Neuronal stem cell (in vitro differentiated cells): ENCODE data around the gene TLE3.

Experiments used
- DNase-seq: peaks from one replicate; pipeline ENCODE4 v3.0.0-alpha.2; 2013; ENCODE audit warnings: low spot score
- H2AFZ ChIP-seq: one replicate; pipeline ENCODE4 v1.6.1; 2013; ENCODE audit warnings: mild to moderate bottlenecking, low read length, inconsistent platforms
- H2AK5ac ChIP-seq: 2 replicates; pipeline ENCODE4 v1.6.1; 2013; ENCODE audit warnings: low read depth, mild to moderate bottlenecking, inconsistent platforms, low read length, moderate library complexity, mixed read lengths
- H2BK120ac ChIP-seq: 2 replicates; pipeline ENCODE4 v1.6.1; 2013; ENCODE audit warnings: low read depth, mild to moderate bottlenecking, inconsistent platforms, low read length, moderate library complexity, mixed read lengths
- H2BK12ac ChIP-seq: one replicate; pipeline ENCODE4 v1.6.1; 2013; ENCODE audit warnings: low read length, inconsistent platforms
- H2BK15ac ChIP-seq: 2 replicates; pipeline ENCODE4 v1.6.1; 2013; ENCODE audit warnings: mild to moderate bottlenecking, low read length, inconsistent platforms, mixed read lengths
- H2BK5ac ChIP-seq: one replicate; pipeline ENCODE4 v1.6.1; 2013; ENCODE audit warnings: inconsistent platforms, mild to moderate bottlenecking, low read length, moderate library complexity
- H3K14ac ChIP-seq: one replicate; pipeline ENCODE4 v1.6.1; 2013; ENCODE audit warnings: low read length, inconsistent platforms
- H3K18ac ChIP-seq: 2 replicates; pipeline ENCODE4 v1.6.1; 2013; ENCODE audit warnings: low read length, inconsistent platforms
- H3K23ac ChIP-seq: 2 replicates; pipeline ENCODE4 v1.6.1; 2013; ENCODE audit warnings: low read depth, mild to moderate bottlenecking, mixed read lengths, low read length, inconsistent platforms; ENCODE audit not compliant: poor library complexity
- H3K27ac ChIP-seq: replicated peaks from 3 replicates; pipeline ENCODE4 v1.5.1; 2013; ENCODE audit warnings: low read length, inconsistent platforms
- H3K27me3 ChIP-seq, 3 experiments: 2 replicates each; pipeline ENCODE4 v1.6.1; 2013; ENCODE audit warnings: low read length in 3 of 3, mild to moderate bottlenecking in 2 of 3, inconsistent platforms in 1 of 3, low read depth in 1 of 3, mixed read lengths in 1 of 3, moderate library complexity in 1 of 3; ENCODE audit not compliant: control insufficient read depth in 3 of 3, insufficient read depth in 3 of 3
- H3K36me3 ChIP-seq, 2 donors: replicated peaks in 1 of 2; 2 replicates each; pipeline ENCODE4 v1.6.1; 2013; ENCODE audit warnings: low read length in 2 of 2; ENCODE audit not compliant: control insufficient read depth in 2 of 2, insufficient read depth in 2 of 2
- H3K4ac ChIP-seq: 2 replicates; pipeline ENCODE4 v1.6.1; 2013; ENCODE audit warnings: inconsistent platforms, mild to moderate bottlenecking, low read length, moderate library complexity
- H3K4me1 ChIP-seq, 2 donors: 1 replicate in 1 of 2; 2 replicates in 1 of 2; pipeline ENCODE4 v1.6.1; 2013; ENCODE audit warnings: low read length in 2 of 2, low read depth in 1 of 2; ENCODE audit not compliant: control insufficient read depth in 2 of 2, insufficient read depth in 1 of 2
- H3K4me2 ChIP-seq: one replicate; pipeline ENCODE4 v1.6.1; 2013; ENCODE audit warnings: mild to moderate bottlenecking, low read length, inconsistent platforms; ENCODE audit not compliant: insufficient read depth, poor library complexity, severe bottlenecking
- H3K4me3 ChIP-seq, 2 donors: 2 replicates each; pipeline ENCODE4 v1.5.1; 2013; ENCODE audit warnings: low read length in 2 of 2, mild to moderate bottlenecking in 2 of 2, inconsistent platforms in 1 of 2, moderate library complexity in 1 of 2
- H3K79me1 ChIP-seq: one replicate; pipeline ENCODE4 v1.6.1; 2013; ENCODE audit warnings: low read depth, mild to moderate bottlenecking, inconsistent platforms, low read length, moderate library complexity
- H3K9ac ChIP-seq: one replicate; pipeline ENCODE4 v1.6.1; 2013; ENCODE audit warnings: mild to moderate bottlenecking, low read depth, low read length, inconsistent platforms; ENCODE audit not compliant: poor library complexity
- H3K9me3 ChIP-seq, 2 donors: replicated peaks in 1 of 2; 2 replicates each; pipeline versions ENCODE3 to v1.6.1; 2013; ENCODE audit warnings: low read length in 2 of 2, mild to moderate bottlenecking in 2 of 2, inconsistent platforms in 1 of 2, low read depth in 1 of 2, mixed read lengths in 1 of 2, moderate library complexity in 1 of 2; ENCODE audit not compliant: control insufficient read depth in 2 of 2, insufficient read depth in 1 of 2
- H4K8ac ChIP-seq: one replicate; pipeline ENCODE4 v1.6.1; 2013; ENCODE audit warnings: low read depth, mild to moderate bottlenecking, inconsistent platforms, low read length, moderate library complexity
- H4K91ac ChIP-seq: one replicate; pipeline ENCODE4 v1.6.1; 2013; ENCODE audit warnings: low read length, low read depth, mild to moderate bottlenecking, inconsistent platforms; ENCODE audit not compliant: poor library complexity
- WGBS, 2 donors: extraction: QIAGEN DNeasy Blood & Tissue Kit; methylation state at CpG; one replicate each; pipeline ENCODE4 v1.1.7; 2013; ENCODE audit warnings: missing lambda C conversion rate in 2 of 2, mixed read lengths in 1 of 2; ENCODE audit not compliant: insufficient read length in 2 of 2, insufficient replicate concordance in 1 of 2; ENCODE audit errors: extremely low coverage in 2 of 2; 5-methylcytosine and 5-hydroxymethylcytosine counted together

TLE3 gene

DNA sequence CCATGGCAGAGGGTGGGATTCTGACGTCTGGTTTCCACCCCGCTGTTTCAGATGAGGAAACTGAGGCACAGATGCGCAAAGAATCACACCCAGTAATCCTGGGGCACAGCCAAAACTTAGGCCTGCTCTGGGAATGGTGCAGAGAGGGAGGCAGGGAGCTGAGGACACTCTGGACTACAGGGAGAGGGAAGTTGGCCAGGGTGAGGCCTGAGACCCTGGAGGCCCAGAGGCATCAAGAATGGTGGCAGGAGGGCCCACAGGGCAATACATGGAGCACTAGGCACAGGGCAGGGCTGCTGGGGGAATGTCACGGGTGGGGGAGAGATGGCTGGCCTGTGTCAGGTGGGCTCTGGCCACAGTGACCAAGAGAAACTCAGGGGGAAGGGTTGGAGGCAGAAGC, 63.6 kb downstream of the TLE3 start:
- no peak overlapping the region for H3K4me2 ChIP-seq
- peak overlapping the region; percentile 72 for H2AK5ac ChIP-seq
- H3K27me3 ChIP-seq = peaks cover 0 to 52% (median 0%) of the 10 kb centered on the region in 3 experiments
- DNase-seq = no peak
- H2BK5ac ChIP-seq = no peak overlapping the region
- no peaks in the 10 kb centered on the region for H3K79me1 ChIP-seq
- H3K4me3 ChIP-seq = no peak overlapping the region
- no peak overlapping the region for H3K4ac ChIP-seq
- no peak overlapping the region for H3K14ac ChIP-seq
- H3K27ac ChIP-seq = no peak overlapping the region
- H3K9me3 ChIP-seq = no peaks in the 10 kb centered on the region
- no CpG with 5 or more reads among the region's 4 CpGs for WGBS, 2 donors
- H2BK15ac ChIP-seq = no peak overlapping the region
- no peak overlapping the region for H3K23ac ChIP-seq
- H3K4me1 ChIP-seq = peaks cover 0 to 15% of the 10 kb centered on the region in 2 donors
- H2AFZ ChIP-seq = no peak overlapping the region
- H4K8ac ChIP-seq = no peak overlapping the region
- H4K91ac ChIP-seq = no peak overlapping the region
- no peaks in the 10 kb centered on the region for H3K36me3 ChIP-seq
- no peak overlapping the region for H3K9ac ChIP-seq
- H3K18ac ChIP-seq = peak overlapping the region; percentile 58
- no peak overlapping the region for H2BK12ac ChIP-seq
- no peak overlapping the region for H2BK120ac ChIP-seq

GRCh38 chr15:70033529-70034140, 64.1 kb downstream of the TLE3 start:
- Histone ChIP-seq H4K8ac (no peak overlapping the region), H3K9ac (no peak overlapping the region), H3K14ac (no peak overlapping the region), H3K23ac (no peak overlapping the region), H2BK120ac (no peak overlapping the region), H3K79me1 (no peaks in the 10 kb centered on the region), H2AFZ (no peak overlapping the region), H2BK5ac (no peak overlapping the region), H2BK15ac (no peak overlapping the region), H3K4me1 (peaks cover 0 to 15% of the 10 kb centered on the region in 2 donors), H3K27ac (no peak overlapping the region), H2AK5ac (peak overlapping the region; percentile 11), H3K18ac (peak overlapping the region; percentile 20), H3K9me3 (no peaks in the 10 kb centered on the region), H3K4ac (no peak overlapping the region), H3K4me3 (no peak overlapping the region), H2BK12ac (no peak overlapping the region), H3K36me3 (no peaks in the 10 kb centered on the region), H4K91ac (no peak overlapping the region), H3K4me2 (no peak overlapping the region), H3K27me3 (peaks cover 0 to 54% (median 0%) of the 10 kb centered on the region in 3 experiments)
- no CpG with 5 or more reads among the region's 35 CpGs for whole genome bisulfite sequencing, 2 donors
- no peak for DNase-seq

- H2AK5ac ChIP-seq = no peak overlapping the region
- no peak for DNase-seq
- H4K8ac ChIP-seq = no peak overlapping the region
- H3K4ac ChIP-seq = no peak overlapping the region
- H2BK12ac ChIP-seq = no peak overlapping the region
- H2BK15ac ChIP-seq = no peak overlapping the region
- H4K91ac ChIP-seq = no peak overlapping the region
- H3K79me1 ChIP-seq = no peaks in the 10 kb centered on the region
- no CpG with 5 or more reads among the region's 10 CpGs for WGBS, 2 donors
- no peak overlapping the region for H3K14ac ChIP-seq
- no peak overlapping the region for H3K27ac ChIP-seq
- H3K36me3 ChIP-seq = no peaks in the 10 kb centered on the region
- H3K4me1 ChIP-seq = peaks cover 0 to 15% of the 10 kb centered on the region in 2 donors
- no peak overlapping the region for H3K9ac ChIP-seq
- H3K9me3 ChIP-seq = no peaks in the 10 kb centered on the region
- H3K23ac ChIP-seq = no peak overlapping the region
- H3K4me2 ChIP-seq = no peak overlapping the region
- H3K4me3 ChIP-seq = no peak overlapping the region
- no peak overlapping the region for H3K18ac ChIP-seq
- no peak overlapping the region for H2AFZ ChIP-seq
- H3K27me3 ChIP-seq = peaks cover 0 to 49% (median 0%) of the 10 kb centered on the region in 3 experiments
- no peak overlapping the region for H2BK5ac ChIP-seq
- no peak overlapping the region for H2BK120ac ChIP-seq
Measured at GRCh38 chr15:70033109-70033508, 64.6 kb downstream of the TLE3 start.

- DNase-seq = no peak
Measured at GRCh38 chr15:70032509-70032908, 65.2 kb downstream of the TLE3 start.

More at GRCh38 chr15:70032509-70032908, 65.2 kb downstream of the TLE3 start:
- Histone ChIP-seq H2BK120ac (no peak overlapping the region), H3K23ac (peak overlapping the region; percentile 87), H2AFZ (no peak overlapping the region), H3K27me3 (peaks cover 0 to 48% (median 0%) of the 10 kb centered on the region in 3 experiments), H3K4ac (no peak overlapping the region), H3K4me1 (peaks cover 0 to 15% of the 10 kb centered on the region in 2 donors), H3K36me3 (no peaks in the 10 kb centered on the region), H3K27ac (no peak overlapping the region), H2AK5ac (peak overlapping the region; percentile 82), H3K4me2 (no peak overlapping the region), H4K91ac (no peak overlapping the region), H4K8ac (no peak overlapping the region), H2BK15ac (no peak overlapping the region), H3K9me3 (no peaks in the 10 kb centered on the region), H3K18ac (peak overlapping the region; percentile 83), H3K14ac (no peak overlapping the region), H3K4me3 (no peak overlapping the region), H3K79me1 (no peaks in the 10 kb centered on the region), H3K9ac (no peak overlapping the region), H2BK5ac (no peak overlapping the region), H2BK12ac (peak overlapping the region; percentile 79)
- no CpG with 5 or more reads among the region's 2 CpGs for WGBS, 2 donors
